GM12878 (cell line): Measurements from ENCODE around the gene FEM1B. TPM values are rescaled to one million over a fixed set of nuclear protein-coding genes. Genes with fewer than 3 reads are reported as not detected.

Experiments
- ATAC-seq: fragments of 200-7000 bp; cut with Tn5 transposase; 3 replicates; pipeline ENCODE4 v1.9.1; 2020; ENCODE audit warnings: mild to moderate bottlenecking, moderate library complexity
- BruUV-seq: library from RNA; stranded (reverse); fragments of 400-500 nt; replicated peaks from 2 replicates; lab custom pipeline; 2021; lab: Mats Ljungman, UMichigan
- CTCF ChIA-PET: fragments of 300-600 bp; sonication (Branson Sonifier 250); formaldehyde crosslinking; extraction: SDS; loops from one replicate; lab custom pipeline; 2021; ENCODE audit warnings: inconsistent platforms; lab: Yijun Ruan, JAX
- POLR2A ChIA-PET: fragments of 350-600 bp; formaldehyde crosslinking; extraction: SDS; loops from one replicate; lab custom pipeline; 2021; ENCODE audit warnings: inconsistent platforms; lab: Charles Lee
- RAD21 ChIA-PET: fragments of 300-600 bp; sonication (Branson Sonifier 250); formaldehyde crosslinking; loops from one replicate; lab custom pipeline; 2023; ENCODE audit warnings: antibody characterized with exemption; ENCODE audit not compliant: unreplicated experiment; lab: Charles Lee
- SMC1A ChIA-PET: fragments of 300-600 bp; sonication (Branson Sonifier 250); formaldehyde crosslinking; loops from one replicate; lab custom pipeline; 2023; ENCODE audit not compliant: unreplicated experiment, uncharacterized antibody; lab: Charles Lee
- DNase-seq: peaks from one replicate; pipeline ENCODE4 v3.0.0-alpha.2; 2011; ENCODE audit warnings: low read depth, low spot score
- FAIRE-seq: peaks from 3 replicates; lab custom pipeline; 2011; peaks lifted over from hg19 to GRCh38; lab: Jason Lieb, UNC
- H2AFZ ChIP-seq: 2 replicates; pipeline ENCODE4 v1.6.0; 2011; ENCODE audit warnings: low read depth, low read length, control low read depth; ENCODE audit not compliant: control insufficient read depth
- H3K27ac ChIP-seq: 2 replicates; pipeline ENCODE4 v1.5.1; 2011; ENCODE audit warnings: control low read depth; ENCODE audit not compliant: control insufficient read depth, insufficient read depth
- H3K27me3 ChIP-seq, 2 experiments: replicated peaks in 1 of 2; 2 replicates each; pipeline versions ENCODE4 v1.6.0 to v1.6.1; 2011; ENCODE audit warnings: low read length in 1 of 2; ENCODE audit not compliant: control insufficient read depth in 2 of 2, insufficient read depth in 2 of 2
- H3K36me3 ChIP-seq, 2 experiments: 2 replicates each; pipeline ENCODE4 v1.5.1; 2011; ENCODE audit warnings: low read length in 1 of 2; ENCODE audit not compliant: control insufficient read depth in 2 of 2, insufficient read depth in 2 of 2
- H3K4me1 ChIP-seq: 2 replicates; pipeline ENCODE4 v1.6.1; 2011; ENCODE audit warnings: mild to moderate bottlenecking, low read length, moderate library complexity, mixed read lengths; ENCODE audit not compliant: control insufficient read depth, insufficient read depth
- H3K4me2 ChIP-seq: 2 replicates; pipeline ENCODE4 v1.6.0; 2011; ENCODE audit warnings: control low read depth; ENCODE audit not compliant: control insufficient read depth, insufficient read depth
- H3K4me3 ChIP-seq: fragments of 200-600 bp; sonication (generic); 2 replicates; pipeline ENCODE4 v1.5.1; 2016
- H3K79me2 ChIP-seq: 2 replicates; pipeline ENCODE4 v1.6.0; 2011; ENCODE audit warnings: low read length; ENCODE audit not compliant: control insufficient read depth, insufficient read depth
- H3K9ac ChIP-seq: 2 replicates; pipeline ENCODE4 v1.8.0; 2011; ENCODE audit warnings: low read length, control low read depth, mixed read lengths; ENCODE audit not compliant: control insufficient read depth, insufficient read depth
- H3K9me3 ChIP-seq: replicated peaks from 3 replicates; pipeline ENCODE4 v1.5.1; 2011; ENCODE audit warnings: mild to moderate bottlenecking, low read length; ENCODE audit not compliant: control insufficient read depth, insufficient read depth
- H4K20me1 ChIP-seq: 2 replicates; pipeline ENCODE4 v1.6.0; 2011; ENCODE audit not compliant: control insufficient read depth, insufficient read depth
- CREM ChIP-seq: IDR thresholded peaks from 2 replicates; pipeline ENCODE4 v1.6.1; 2014; ENCODE audit warnings: antibody characterized with exemption, low read depth
- HDGF ChIP-seq: fragments of 450-650 bp; IDR thresholded peaks from 2 replicates; pipeline ENCODE4 v1.6.1; 2016; ENCODE audit warnings: antibody characterized with exemption
- NFYB ChIP-seq: IDR thresholded peaks from 2 replicates; pipeline ENCODE4 v1.6.1; 2011; ENCODE audit warnings: low read depth, mild to moderate bottlenecking, low read length, improper control_type of control experiment, moderate library complexity; ENCODE audit not compliant: insufficient read depth
- NRF1 ChIP-seq: conservative IDR thresholded peaks from 2 replicates; pipeline ENCODE4 v1.6.1; 2011; ENCODE audit warnings: mild to moderate bottlenecking, low read depth, low read length, improper control_type of control experiment
- RELB ChIP-seq: fragments of 450-650 bp; IDR thresholded peaks from 2 replicates; pipeline ENCODE4 v1.6.1; 2017; ENCODE audit warnings: low read depth, mild to moderate bottlenecking, moderate library complexity
- TAF1 ChIP-seq: IDR thresholded peaks from 2 replicates; pipeline ENCODE4 v1.6.1; 2011; ENCODE audit warnings: mild to moderate bottlenecking, low read depth, low read length, borderline replicate concordance
- TCF7 ChIP-seq: IDR thresholded peaks from 2 replicates; pipeline ENCODE4 v1.6.1; 2014; ENCODE audit warnings: antibody characterized with exemption, borderline replicate concordance
- WGBS: methylation state at CpG from one replicate; pipeline ENCODE4 v1.1.6; 2016; ENCODE audit warnings: low lambda C conversion rate; ENCODE audit not compliant: insufficient replicate concordance, insufficient coverage; ENCODE audit errors: missing lambda C conversion rate; 5-methylcytosine and 5-hydroxymethylcytosine counted together
- in situ Hi-C: fragments of 300-500 bp; cut with MboI; formaldehyde crosslinking; loops from 9 replicates; pipeline ENCODE4 v1.14.3; 2018; ENCODE audit warnings: mixed read lengths
- intact Hi-C: fragments of 100-400 bp; cut with micrococcal nuclease; formaldehyde crosslinking; loops from one replicate; pipeline ENCODE4 v1.14.2; 2022; ENCODE audit not compliant: unreplicated experiment
- polyA plus RNA-seq, 11 experiments: library from polyadenylated mRNA; depleted of rRNA in 4 of 11; unstranded in 6 of 11; stranded (reverse) in 5 of 11; fragments of >200 nt; fragmentation: Nextera tagmentation in 4 of 11; fragmentation: Illumina TruSeq in 1 of 11; extraction: Ambion mirVana in 4 of 11; extraction: Trizol in 1 of 11; gene quantifications; 1 replicate in 1 of 11; 2 replicates in 10 of 11; pipeline versions ENCODE4 v1.2.1 to v1.2.3, GENCODE V29; 2011 to 2016; ENCODE audit warnings: inconsistent platforms in 2 of 11, missing spikeins in 2 of 11, low read depth in 1 of 11
- total RNA-seq, 4 experiments: library from RNA; depleted of rRNA in 3 of 4; stranded (reverse); fragments of >200 nt in 3 of 4; fragmentation: Illumina TruSeq in 1 of 4; extraction: Trizol in 1 of 4; gene quantifications; 2 replicates each; pipeline versions ENCODE4 v1.2.1 to v1.2.3, GENCODE V29; 2013 to 2021

FEM1B gene
- total and polyA plus RNA-seq, 10 of the 15 experiments (the other 5 are each of a cell fraction or from before 2014, with no cell fraction given): 5.5 to 61.1 (median 18.2) TPM

DNA sequence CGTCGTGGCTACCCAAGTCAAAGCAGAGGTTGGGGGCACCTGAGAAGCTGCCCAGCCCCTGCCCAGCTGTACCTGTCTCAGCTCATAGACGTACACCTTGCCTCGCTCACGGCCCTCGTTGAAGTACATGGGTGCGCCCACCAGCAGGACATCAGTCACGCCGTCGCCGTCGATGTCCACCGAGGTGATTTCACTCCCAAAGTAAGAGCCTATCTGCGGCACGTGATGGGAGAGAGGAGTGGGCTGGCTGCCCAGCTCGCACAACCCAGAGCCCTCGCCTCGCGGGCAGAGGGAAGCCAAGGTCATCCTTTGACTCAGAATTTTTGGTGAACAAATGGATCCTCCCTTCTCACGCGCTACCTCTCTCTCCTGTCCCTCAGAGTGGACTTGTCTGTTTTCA lies 54.7 kb downstream of the FEM1B start:
- ChIA-PET CTCF (no interaction called here), POLR2A (no interaction called here), RAD21 (no interaction called here), SMC1A (no interaction called here)
- Histone ChIP-seq H3K27me3 (peaks cover 0 to 7% of the 10 kb centered on the region in 2 experiments; a peak in 1 of 4 replicates), H3K79me2 (no peaks in the 10 kb centered on the region), H3K4me2 (no peak overlapping the region), H2AFZ (no peak overlapping the region), H3K9me3 (no peaks in the 10 kb centered on the region), H3K27ac (no peak overlapping the region), H3K4me3 (no peak overlapping the region), H3K36me3 (no peaks in the 10 kb centered on the region), H3K4me1 (no peaks in the 10 kb centered on the region), H3K9ac (no peak overlapping the region), H4K20me1 (no peaks in the 10 kb centered on the region)
- no peak for ATAC-seq
- no peak for TF ChIP-seq RELB
- no peak for TF ChIP-seq TCF7
- TF ChIP-seq NRF1: no peak
- no peak for FAIRE-seq
- 67% methylated on average over 21 of the region's 21 CpGs for whole genome bisulfite sequencing
- DNase-seq: no peak
- in situ Hi-C loops (no loop called here), intact Hi-C loops (no loop called here)
- BruUV-seq: no TSS peak

DNA sequence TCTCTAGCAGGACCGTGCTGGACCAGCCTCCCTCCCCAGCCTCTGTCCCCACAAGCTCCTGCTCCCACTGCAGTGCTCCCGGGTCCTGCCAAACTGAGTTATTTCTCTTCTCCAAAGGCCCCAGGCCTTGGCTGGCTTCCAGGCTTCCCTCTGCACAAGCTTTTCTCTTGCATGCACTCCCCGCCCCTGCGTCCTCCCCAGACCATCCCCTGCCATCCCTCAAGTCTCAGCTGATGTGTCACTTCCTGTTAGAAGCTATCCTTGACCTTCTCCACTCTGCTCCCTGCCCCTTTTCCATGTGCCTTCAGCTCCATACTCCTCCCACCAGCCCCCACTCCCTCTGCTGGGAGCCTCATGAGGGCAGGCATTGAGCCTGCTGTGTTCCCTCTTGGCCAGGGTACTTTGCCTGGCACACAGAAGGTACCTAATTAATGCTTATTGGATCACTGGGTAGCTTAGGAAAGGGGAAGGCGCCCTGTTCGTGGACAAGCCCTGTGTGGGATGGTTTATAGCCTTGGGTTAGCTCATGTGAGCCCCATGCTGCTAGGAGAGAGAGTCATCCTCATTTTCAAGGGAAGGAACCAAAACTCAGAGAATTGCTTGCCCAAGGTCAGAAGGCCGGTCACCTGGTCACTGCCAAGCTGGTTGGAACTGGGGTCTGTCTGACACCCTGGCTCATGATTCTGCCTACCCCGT lies 56.4 kb downstream of the FEM1B start:
- FAIRE-seq (no peak), ATAC-seq (no peak), DNase-seq (no peak)
- H3K4me3 ChIP-seq: no peak overlapping the region
- H3K4me1 ChIP-seq: no peaks in the 10 kb centered on the region
- H3K9ac ChIP-seq: no peak overlapping the region
- H3K9me3 ChIP-seq: no peaks in the 10 kb centered on the region
- no peak overlapping the region for H3K4me2 ChIP-seq
- no peak overlapping the region for H3K27ac ChIP-seq
- H2AFZ ChIP-seq: no peak overlapping the region
- intact Hi-C loops (no loop called here), in situ Hi-C loops (no loop called here)
- WGBS: 21% methylated on average over 8 of the region's 8 CpGs
- no peaks in the 10 kb centered on the region for H3K36me3 ChIP-seq
- no peaks in the 10 kb centered on the region for H4K20me1 ChIP-seq
- peaks cover 0 to 7% of the 10 kb centered on the region in 2 experiments; a peak in 1 of 4 replicates for H3K27me3 ChIP-seq
- H3K79me2 ChIP-seq: no peaks in the 10 kb centered on the region
- ChIA-PET RAD21 (interaction anchor here (0.7 kb wide), 1 partner anchor 495 kb away, joined by 3 read pairs; no protein-coding TSS in a partner anchor), POLR2A (no interaction called here), SMC1A (no interaction called here), CTCF (interaction anchor here (0.6 to 1.3 kb wide), 3 partner anchors 25 to 466 kb away, joined by 3 to 6 read pairs (median 4); no protein-coding TSS in a partner anchor)
- BruUV-seq: no TSS peak
- TF ChIP-seq HDGF (no peak), NFYB (no peak), CREM (no peak), TAF1 (no peak)
